ENCODE results near the gene IFT80.
"Not testable (repeated sequence)": the region's sequence is repeated elsewhere in the genome, so short reads cannot be mapped to it uniquely, and the experiment has no call there.

The IFT80 gene

GRCh38 chr3:160384639-160385318 lies 14.2 kb downstream of the IFT80 start:
- Mint-ChIP-seq H3K4me1 (ENCODE audit: low read depth) (peaks cover 10% of the 10 kb centered on the region), H3K36me3 (ENCODE audit: low read depth) (peaks cover 27% of the 10 kb centered on the region), H3K4me3 (no peak overlapping the region), H3K27me3 (no peaks in the 10 kb centered on the region), H3K9me3 (no peaks in the 10 kb centered on the region), H3K27ac (no peak overlapping the region)
- no peak for DNase-seq

- Mint-ChIP-seq H3K36me3 (ENCODE audit: low read depth) (peaks cover 37% of the 10 kb centered on the region), H3K4me1 (ENCODE audit: low read depth) (peaks cover 9% of the 10 kb centered on the region), H3K4me3 (no peak overlapping the region), H3K27ac (no peak overlapping the region), H3K9me3 (no peaks in the 10 kb centered on the region), H3K27me3 (no peaks in the 10 kb centered on the region)
- DNase-seq: no peak
Observed at GRCh38 chr3:160381470-160381869, 17.6 kb downstream of the IFT80 start.

GRCh38 chr3:160379628-160380214 lies 19.3 kb downstream of the IFT80 start:
- H3K4me3 Mint-ChIP-seq: no peak overlapping the region
- peaks cover 6% of the 10 kb centered on the region for H3K4me1 Mint-ChIP-seq (ENCODE audit: low read depth)
- peaks cover 52% of the 10 kb centered on the region for H3K36me3 Mint-ChIP-seq (ENCODE audit: low read depth)
- no peaks in the 10 kb centered on the region for H3K9me3 Mint-ChIP-seq
- H3K27me3 Mint-ChIP-seq: no peaks in the 10 kb centered on the region
- no peak for DNase-seq
- no peak overlapping the region for H3K27ac Mint-ChIP-seq

- H3K4me3 Mint-ChIP-seq: no peak overlapping the region
- peaks cover 61% of the 10 kb centered on the region for H3K36me3 Mint-ChIP-seq (ENCODE audit: low read depth)
- H3K27ac Mint-ChIP-seq: no peak overlapping the region
- no peak for DNase-seq
- H3K4me1 Mint-ChIP-seq (ENCODE audit: low read depth): peaks cover 6% of the 10 kb centered on the region
- H3K27me3 Mint-ChIP-seq: no peaks in the 10 kb centered on the region
- no peaks in the 10 kb centered on the region for H3K9me3 Mint-ChIP-seq
Observed at GRCh38 chr3:160378331-160379109, 20.5 kb downstream of the IFT80 start.

- no peaks in the 10 kb centered on the region for H3K27me3 Mint-ChIP-seq
- peaks cover 5% of the 10 kb centered on the region for H3K4me1 Mint-ChIP-seq (ENCODE audit: low read depth)
- peaks cover 63% of the 10 kb centered on the region for H3K36me3 Mint-ChIP-seq (ENCODE audit: low read depth)
- H3K9me3 Mint-ChIP-seq: no peaks in the 10 kb centered on the region
- H3K4me3 Mint-ChIP-seq: no peak overlapping the region
- DNase-seq: no peak
- H3K27ac Mint-ChIP-seq: no peak overlapping the region
Observed at GRCh38 chr3:160376681-160377080, 22.3 kb downstream of the IFT80 start.

GRCh38 chr3:160374925-160375324 lies 24.1 kb downstream of the IFT80 start:
- peaks cover 11% of the 10 kb centered on the region for H3K4me1 Mint-ChIP-seq (ENCODE audit: low read depth)
- peaks cover 50% of the 10 kb centered on the region for H3K36me3 Mint-ChIP-seq (ENCODE audit: low read depth)
- H3K4me3 Mint-ChIP-seq: no peak overlapping the region
- H3K27ac Mint-ChIP-seq: no peak overlapping the region
- no peak for DNase-seq
- no peaks in the 10 kb centered on the region for H3K9me3 Mint-ChIP-seq
- no peaks in the 10 kb centered on the region for H3K27me3 Mint-ChIP-seq

GRCh38 chr3:160374472-160374871 lies 24.6 kb downstream of the IFT80 start:
- peaks cover 45% of the 10 kb centered on the region for H3K36me3 Mint-ChIP-seq (ENCODE audit: low read depth)
- no peaks in the 10 kb centered on the region for H3K9me3 Mint-ChIP-seq
- no peaks in the 10 kb centered on the region for H3K27me3 Mint-ChIP-seq
- no peak overlapping the region for H3K4me3 Mint-ChIP-seq
- no peak overlapping the region for H3K27ac Mint-ChIP-seq
- DNase-seq: no peak
- H3K4me1 Mint-ChIP-seq (ENCODE audit: low read depth): peaks cover 14% of the 10 kb centered on the region

- DNase-seq: no peak
- peaks cover 43% of the 10 kb centered on the region for H3K36me3 Mint-ChIP-seq (ENCODE audit: low read depth)
- no peaks in the 10 kb centered on the region for H3K27me3 Mint-ChIP-seq
- H3K27ac Mint-ChIP-seq: no peak overlapping the region
- no peak overlapping the region for H3K4me3 Mint-ChIP-seq
- peaks cover 16% of the 10 kb centered on the region for H3K4me1 Mint-ChIP-seq (ENCODE audit: low read depth)
- no peaks in the 10 kb centered on the region for H3K9me3 Mint-ChIP-seq
Observed at GRCh38 chr3:160373655-160374054, 25.4 kb downstream of the IFT80 start.

- no peak overlapping the region for H3K4me3 Mint-ChIP-seq
- H3K9me3 Mint-ChIP-seq: no peaks in the 10 kb centered on the region
- no peak overlapping the region for H3K27ac Mint-ChIP-seq
- peaks cover 45% of the 10 kb centered on the region for H3K36me3 Mint-ChIP-seq (ENCODE audit: low read depth)
- no peak for DNase-seq
- H3K27me3 Mint-ChIP-seq: no peaks in the 10 kb centered on the region
- peaks cover 19% of the 10 kb centered on the region for H3K4me1 Mint-ChIP-seq (ENCODE audit: low read depth)
Observed at GRCh38 chr3:160372780-160373179, 26.2 kb downstream of the IFT80 start.

- peaks cover 19% of the 10 kb centered on the region for H3K4me1 Mint-ChIP-seq (ENCODE audit: low read depth)
- no peak overlapping the region for H3K4me3 Mint-ChIP-seq
- peaks cover 44% of the 10 kb centered on the region for H3K36me3 Mint-ChIP-seq (ENCODE audit: low read depth)
- H3K9me3 Mint-ChIP-seq: no peaks in the 10 kb centered on the region
- no peak for DNase-seq
- H3K27ac Mint-ChIP-seq: no peak overlapping the region
- H3K27me3 Mint-ChIP-seq: no peaks in the 10 kb centered on the region
Observed at GRCh38 chr3:160370987-160371857, 27.8 kb downstream of the IFT80 start.

- peaks cover 19% of the 10 kb centered on the region for H3K4me1 Mint-ChIP-seq (ENCODE audit: low read depth)
- H3K27ac Mint-ChIP-seq: no peak overlapping the region
- no peaks in the 10 kb centered on the region for H3K9me3 Mint-ChIP-seq
- no peaks in the 10 kb centered on the region for H3K27me3 Mint-ChIP-seq
- H3K4me3 Mint-ChIP-seq: no peak overlapping the region
- no peak for DNase-seq
- H3K36me3 Mint-ChIP-seq (ENCODE audit: low read depth): peaks cover 42% of the 10 kb centered on the region
Observed at GRCh38 chr3:160369784-160370183, 29.2 kb downstream of the IFT80 start.

- Mint-ChIP-seq H3K36me3 (ENCODE audit: low read depth) (peaks cover 41% of the 10 kb centered on the region), H3K4me3 (no peak overlapping the region)
Observed at GRCh38 chr3:160368804-160369203, 30.2 kb downstream of the IFT80 start.

GRCh38 chr3:160365869-160366522 lies 33.0 kb downstream of the IFT80 start:
- no peak overlapping the region for H3K27ac Mint-ChIP-seq
- peaks cover 18% of the 10 kb centered on the region for H3K4me1 Mint-ChIP-seq (ENCODE audit: low read depth)
- H3K4me3 Mint-ChIP-seq: no peak overlapping the region
- no peak for DNase-seq
- no peaks in the 10 kb centered on the region for H3K27me3 Mint-ChIP-seq
- peaks cover 50% of the 10 kb centered on the region for H3K36me3 Mint-ChIP-seq (ENCODE audit: low read depth)
- no peaks in the 10 kb centered on the region for H3K9me3 Mint-ChIP-seq

More at GRCh38 chr3:160368804-160369203, 30.2 kb downstream of the IFT80 start:
- Mint-ChIP-seq H3K4me1 (ENCODE audit: low read depth) (peaks cover 19% of the 10 kb centered on the region), H3K9me3 (no peaks in the 10 kb centered on the region), H3K27ac (no peak overlapping the region), H3K27me3 (no peaks in the 10 kb centered on the region)
- DNase-seq: no peak

GRCh38 chr3:160362896-160363295 lies 36.1 kb downstream of the IFT80 start:
- H3K4me3 Mint-ChIP-seq; DNase-seq; H3K9me3 Mint-ChIP-seq; H3K27ac Mint-ChIP-seq; H3K27me3 Mint-ChIP-seq; H3K4me1 Mint-ChIP-seq (ENCODE audit: low read depth): not testable (repeated sequence)
- H3K36me3 Mint-ChIP-seq (ENCODE audit: low read depth): peaks cover 65% of the 10 kb centered on the region

Data from activated T-cell treated with anti-CD3 and anti-CD28 coated beads, Interleukin-2, amount 50 U/mL, for 24 hours (primary cell).